ENCODE data around the gene CYTH1.
"Not testable (repeated sequence)": the region's sequence is repeated elsewhere in the genome, so short reads cannot be mapped to it uniquely, and the experiment has no call there.

The CYTH1 gene

DNA sequence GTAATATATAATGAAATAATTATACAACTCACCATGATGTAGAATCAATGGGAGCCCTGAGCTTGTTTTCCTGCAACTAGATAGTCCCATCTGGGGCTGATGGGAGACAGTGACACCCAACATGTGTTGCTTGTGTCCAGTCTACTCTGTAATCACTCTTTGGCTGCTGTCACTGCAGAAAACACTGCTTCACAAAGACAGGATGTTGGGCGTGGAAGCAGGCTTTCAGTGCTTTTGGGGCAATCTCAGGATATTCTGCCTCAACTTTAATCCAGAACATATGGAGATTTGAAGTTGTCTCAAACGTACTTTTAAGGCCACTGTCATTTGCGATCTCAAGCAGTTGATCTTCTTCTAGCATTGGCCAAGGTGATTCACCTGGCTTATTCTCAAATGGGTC, 94.9 kb downstream of the CYTH1 start:
- no peak for DNase-seq

DNA sequence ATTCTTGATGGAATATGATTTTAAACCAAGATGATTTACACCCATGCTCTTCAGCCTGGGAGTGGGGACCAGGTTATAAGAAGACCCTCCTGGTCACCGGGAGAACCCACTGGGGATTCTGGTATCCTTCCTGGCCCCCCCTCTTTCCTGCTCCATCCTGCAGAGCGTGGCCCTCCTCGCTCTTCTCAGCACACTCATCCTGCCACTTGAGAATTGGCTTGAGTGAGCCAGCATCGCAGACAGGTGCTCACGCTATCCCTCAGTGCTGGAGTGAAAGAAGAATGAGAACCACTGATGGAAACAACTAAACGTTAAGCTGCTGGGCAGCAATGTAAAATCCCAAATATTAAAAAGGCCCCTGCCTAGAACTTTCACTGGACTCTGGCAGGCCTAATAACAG, 98.0 kb downstream of the CYTH1 start:
- DNase-seq, result no peak

DNA sequence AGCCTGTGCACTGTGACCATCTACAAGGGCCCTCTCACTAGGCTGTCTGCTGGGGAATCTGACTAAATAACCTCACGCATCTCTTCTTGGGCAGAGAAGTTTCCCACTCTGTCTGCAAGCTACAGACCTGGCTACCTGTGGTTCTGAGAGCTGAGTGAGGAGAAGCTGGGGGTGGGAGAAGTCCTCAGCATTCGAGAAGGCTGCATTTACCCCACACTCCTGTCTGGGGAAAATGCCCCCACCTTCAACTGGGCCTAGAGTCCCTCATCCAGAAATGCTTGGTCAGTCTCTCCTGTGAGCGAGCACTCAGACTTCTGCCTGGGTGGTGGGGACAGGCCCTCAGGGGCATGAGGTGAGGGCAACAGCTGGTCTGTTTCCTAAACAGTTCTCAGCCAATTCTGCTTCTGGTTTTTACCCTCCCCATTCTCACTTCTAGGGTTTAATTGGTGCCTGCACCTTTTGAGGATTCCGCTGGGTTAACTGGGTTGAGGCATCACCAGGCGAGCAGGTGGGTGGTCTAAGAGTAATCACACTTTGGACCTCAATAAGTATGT, 98.6 kb downstream of the CYTH1 start:
- DNase-seq, result no peak

DNA sequence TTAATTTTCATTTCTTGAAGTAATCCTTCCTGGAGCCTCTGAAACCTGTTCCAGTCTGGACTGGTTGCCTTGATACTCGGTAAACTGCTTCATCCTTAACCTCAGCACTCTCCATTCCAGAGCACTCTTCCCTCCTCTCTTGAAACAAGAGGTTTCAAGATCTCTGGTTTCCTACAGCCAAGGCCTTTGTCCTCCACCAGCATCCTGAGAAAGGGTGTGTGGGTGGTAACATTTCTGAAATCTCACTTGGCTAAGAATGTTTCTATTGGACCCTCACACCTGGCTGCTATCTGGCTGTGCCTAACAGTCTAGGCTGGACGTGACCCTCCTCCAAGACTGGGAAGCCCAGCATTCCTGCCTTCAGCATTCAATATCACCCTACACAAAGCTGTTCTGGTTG, 99.7 kb downstream of the CYTH1 start:
- DNase-seq, result no peak

DNA sequence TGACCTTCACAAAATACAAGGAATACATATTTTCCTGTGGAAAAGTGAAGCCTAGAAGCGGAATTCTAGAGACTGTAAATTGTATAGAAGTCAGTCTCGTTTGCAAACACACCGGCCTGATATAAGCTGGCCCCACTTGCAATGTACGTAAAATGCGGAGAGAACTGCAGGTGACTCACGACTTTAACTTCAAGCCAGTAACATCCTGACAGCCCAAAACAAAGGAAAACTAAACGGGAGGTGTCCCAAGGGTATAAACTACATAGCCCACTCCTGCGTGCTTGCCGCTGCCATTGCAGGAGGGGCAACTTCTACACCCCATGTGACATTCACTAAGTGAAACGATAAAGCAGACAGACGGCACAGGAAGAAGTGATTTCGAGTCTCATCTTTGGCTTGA, 101.6 kb downstream of the CYTH1 start:
- DNase-seq, result no peak

DNA sequence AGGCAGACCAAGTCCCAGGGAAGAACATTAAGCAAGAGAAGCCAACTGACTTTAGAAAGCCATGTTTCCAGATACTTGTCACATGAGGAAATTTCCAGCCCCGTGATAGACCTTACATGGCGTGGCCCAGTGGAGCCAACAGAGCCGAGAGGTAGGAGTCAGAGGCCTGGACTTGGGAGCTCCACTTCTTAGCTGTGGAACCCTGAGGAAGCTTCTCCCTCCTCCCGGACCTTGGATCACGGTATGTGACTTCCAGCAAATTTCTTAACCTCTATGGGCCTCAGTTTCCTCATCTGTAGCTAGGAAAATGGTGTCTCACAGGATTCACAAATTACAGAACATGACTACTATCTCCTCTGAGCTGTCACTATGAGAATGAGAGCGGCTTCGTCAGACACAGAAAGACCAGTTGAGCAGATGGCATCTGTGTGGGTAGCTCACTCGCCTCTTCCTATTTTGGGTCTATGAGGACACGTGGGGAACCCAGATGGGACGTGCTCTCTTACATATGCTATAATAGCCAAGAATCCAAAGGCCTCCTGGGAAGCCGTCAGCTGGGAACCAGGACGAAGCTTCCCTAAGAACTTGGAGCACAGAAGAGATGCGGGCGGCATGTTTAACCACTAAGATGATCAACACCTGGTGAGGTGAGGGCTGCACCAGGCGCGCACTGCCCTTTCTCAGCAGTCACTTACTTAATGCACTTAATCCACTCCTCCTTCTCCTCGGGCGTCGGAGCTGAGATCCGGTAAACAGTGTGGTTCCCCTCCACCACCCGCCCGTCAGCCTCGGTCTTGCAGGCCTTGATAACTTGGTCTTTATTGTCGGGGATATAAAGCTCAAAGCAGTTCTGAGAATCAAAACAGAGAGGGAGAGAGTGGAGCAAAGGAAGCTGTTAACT, 102.3 kb downstream of the CYTH1 start:
- no peak for DNase-seq

DNA sequence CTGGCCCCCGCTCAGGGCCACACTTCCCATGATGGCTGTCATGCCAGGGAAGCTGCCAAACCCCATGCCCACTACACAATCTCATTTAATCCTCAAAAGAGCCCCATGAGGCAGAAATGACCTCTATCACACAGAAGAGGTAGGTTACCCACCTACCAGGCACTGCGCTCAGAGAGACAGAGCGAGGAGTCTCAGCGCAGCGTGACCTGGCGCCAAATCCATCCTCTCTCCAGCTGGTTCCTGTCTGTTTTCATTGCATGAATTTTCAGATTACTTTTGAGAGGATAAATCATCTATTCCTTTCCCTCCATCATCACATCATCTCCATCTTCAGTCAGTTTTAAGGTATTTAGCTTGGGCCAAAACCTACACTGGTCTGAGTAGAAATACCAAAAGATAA, 103.4 kb downstream of the CYTH1 start:
- no peak for DNase-seq

DNA sequence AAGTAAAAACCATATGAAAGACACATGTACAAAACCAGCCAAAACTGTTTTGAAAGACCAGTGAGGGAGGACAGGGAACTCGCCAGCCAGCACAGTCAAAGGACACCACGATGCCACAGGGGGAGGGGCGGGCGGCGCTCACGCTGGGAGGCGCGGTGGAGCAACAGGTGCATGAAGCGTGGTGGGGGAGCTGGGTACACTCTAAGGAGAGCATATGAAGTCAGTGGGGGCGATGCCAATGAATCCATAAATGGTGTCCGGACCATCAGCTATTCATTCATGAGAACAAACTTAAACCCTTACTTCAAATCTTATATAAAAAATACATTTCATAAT, 103.9 kb downstream of the CYTH1 start:
- DNase-seq, result no peak

DNA sequence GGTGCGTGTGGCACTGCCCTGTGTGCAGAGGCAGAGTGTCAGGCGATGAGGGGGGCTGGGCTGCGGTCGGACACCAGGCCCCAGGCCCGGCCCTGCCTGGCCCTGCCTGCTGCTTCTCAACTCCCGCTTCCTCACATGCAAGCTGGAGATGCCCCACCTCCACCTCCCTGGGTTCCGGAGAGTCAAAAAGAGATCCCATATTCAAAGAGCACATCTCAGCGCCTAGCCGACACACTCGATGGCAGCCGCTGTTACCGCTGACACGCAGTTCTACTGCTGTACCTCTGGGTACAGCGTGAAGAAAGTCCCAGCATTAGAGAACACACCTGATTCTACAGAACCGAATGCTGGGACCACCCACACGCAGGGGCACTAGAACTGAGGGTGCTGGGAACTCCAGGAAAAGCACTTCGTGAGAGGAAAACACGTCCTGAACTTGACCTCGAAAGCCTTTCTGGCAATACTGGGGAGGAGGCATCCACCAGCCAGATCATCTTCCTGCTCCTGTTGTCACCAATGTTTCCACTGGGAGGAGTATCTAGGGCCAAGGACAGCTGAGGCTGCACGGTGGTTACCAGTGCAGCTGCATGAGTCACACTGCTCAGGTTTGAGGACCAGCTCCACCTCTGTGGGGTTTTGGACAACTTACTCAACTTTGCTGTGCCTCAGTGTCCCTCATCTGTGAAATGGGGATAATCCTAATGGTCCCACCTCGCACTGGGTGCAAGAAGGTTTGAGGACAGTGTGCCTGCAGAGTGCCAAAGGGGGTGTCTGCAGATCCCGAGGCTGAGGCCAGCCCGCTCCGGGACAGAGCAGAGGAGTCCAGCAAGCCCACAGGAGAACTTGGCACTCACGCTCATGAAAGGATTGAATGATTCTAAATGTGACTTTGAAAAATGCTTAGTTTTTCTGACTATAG, 104.5 kb downstream of the CYTH1 start:
- no peak for DNase-seq

DNA sequence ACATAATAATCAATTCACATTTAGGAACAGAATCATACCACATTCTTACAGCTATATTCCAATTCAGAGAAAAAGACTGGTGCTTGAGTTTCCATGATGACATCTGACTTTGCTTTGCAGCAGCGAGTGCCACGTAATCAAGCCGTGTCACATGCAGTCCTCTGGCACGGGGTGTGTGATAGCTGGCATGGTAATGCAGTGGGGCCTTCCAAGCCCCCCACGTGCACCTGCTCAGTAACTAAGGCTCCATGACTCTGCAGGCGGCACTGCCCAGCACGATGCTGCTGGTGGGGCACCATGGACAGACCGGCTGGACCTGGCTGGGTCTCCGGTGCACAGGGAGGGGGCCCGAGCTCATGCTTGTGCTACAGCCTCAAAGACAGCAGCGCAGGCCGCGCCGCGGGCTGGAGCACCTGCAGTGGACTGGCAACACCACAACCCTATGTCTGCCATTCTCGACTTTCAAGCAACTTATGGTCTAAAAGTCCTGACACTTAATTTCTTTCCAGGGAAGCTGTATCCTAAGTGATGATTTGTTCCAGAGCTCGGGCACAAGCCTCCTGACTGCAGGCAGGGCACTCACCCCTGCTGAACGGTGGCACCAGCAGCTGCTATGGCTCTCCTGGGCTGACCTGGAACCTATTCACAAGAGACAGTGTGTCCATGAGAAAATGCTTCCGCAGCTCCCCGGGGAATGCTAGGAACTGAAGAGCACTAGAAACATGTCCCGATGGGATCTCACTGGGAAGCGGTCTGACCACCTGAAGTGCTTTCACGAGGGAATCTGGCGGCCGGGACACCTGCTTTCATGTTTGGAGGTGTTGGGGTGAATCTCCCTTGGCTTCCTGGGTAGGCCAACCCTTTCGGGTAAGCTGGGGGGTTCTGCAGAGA, 105.4 kb downstream of the CYTH1 start:
- DNase-seq, result no peak

DNA sequence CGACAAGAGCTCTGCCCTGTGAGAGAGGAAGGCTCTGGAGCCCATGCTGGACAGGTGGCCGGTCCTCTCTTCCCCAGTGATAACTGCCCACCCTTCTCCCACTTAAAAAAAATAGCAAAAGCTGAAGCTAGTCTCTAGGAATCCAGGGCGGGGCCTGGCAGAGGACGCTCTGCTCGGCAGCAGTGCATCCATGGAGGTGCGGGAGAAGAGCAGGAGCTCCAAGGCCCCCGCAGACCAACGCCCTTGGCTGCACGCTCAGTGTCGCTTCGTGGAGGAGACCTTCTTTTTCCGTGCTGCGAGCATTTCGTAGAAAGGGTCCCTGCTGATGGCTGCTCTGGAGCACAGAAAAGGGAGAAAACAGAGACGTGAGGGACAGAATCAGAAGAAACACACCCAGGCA, 106.2 kb downstream of the CYTH1 start:
- DNase-seq, result no peak

DNA sequence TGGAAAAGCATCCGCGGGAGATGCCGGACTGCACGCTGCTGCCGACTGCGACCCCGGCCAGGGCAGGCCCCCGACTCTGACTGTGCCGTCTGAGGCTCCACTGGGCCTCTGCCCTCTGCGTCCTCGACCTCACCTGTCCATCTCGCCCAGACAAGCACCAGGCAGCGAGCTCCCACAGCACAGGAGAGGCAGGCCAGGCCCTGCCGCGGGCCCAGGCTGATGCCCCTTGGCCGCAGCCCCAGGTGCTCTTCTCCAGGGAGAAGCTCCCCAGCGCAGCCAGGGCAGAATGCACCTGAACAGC, 106.8 kb downstream of the CYTH1 start:
- no peak for DNase-seq

DNA sequence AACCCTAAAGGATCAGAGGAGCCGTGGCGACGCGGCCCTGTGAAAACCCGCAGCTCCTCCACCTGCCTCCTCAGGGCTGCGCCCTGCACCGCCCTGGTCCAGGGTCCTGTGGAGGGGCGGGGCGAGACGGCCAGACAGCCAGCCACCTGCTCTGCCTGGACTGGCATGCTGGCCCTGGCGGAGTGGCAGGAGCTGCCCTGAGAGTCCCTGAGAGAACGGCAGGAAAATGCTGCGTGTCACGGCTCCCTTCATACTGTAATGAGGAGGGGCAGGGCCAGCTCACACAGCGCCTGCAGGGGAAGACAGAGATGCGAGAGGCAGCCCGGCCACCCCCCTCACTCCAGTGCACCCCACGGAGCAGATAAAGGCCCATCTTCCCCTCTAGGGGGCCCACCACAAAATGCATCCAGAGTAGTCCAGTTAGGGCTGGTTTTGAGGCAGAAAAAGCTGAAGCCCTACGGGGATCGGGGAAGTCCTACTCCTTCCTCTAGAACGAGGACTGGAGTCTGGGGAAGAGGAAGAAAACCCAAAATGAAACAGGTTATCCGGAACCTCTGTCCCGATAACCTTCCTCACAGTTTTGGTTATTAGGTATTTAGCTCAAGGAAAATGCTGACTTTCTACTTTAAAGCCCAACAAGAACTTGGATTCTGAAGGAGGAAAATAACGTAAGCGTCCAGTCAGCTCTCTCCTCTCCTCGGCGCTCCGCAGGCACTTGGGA, 107.3 kb downstream of the CYTH1 start:
- no peak for DNase-seq

DNA sequence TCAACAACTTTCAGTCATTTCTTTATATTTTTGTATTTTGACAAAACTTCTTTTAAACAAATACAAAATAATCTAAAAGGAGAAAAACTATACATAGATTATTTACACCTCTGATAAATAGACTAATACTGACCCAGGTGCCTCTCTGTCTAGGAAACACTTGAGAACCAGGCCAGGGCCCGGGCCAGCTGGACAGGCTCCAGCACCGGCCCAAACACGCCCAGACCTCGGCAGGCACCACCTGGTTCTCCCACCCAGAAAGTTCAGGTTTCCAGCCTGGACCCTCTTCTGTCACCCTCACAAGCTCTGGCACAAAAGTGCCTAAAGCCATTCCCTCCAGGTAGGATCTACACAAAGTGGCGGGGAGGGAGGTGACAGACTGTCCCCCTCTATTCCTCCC, 107.9 kb downstream of the CYTH1 start:
- DNase-seq, result no peak

DNA sequence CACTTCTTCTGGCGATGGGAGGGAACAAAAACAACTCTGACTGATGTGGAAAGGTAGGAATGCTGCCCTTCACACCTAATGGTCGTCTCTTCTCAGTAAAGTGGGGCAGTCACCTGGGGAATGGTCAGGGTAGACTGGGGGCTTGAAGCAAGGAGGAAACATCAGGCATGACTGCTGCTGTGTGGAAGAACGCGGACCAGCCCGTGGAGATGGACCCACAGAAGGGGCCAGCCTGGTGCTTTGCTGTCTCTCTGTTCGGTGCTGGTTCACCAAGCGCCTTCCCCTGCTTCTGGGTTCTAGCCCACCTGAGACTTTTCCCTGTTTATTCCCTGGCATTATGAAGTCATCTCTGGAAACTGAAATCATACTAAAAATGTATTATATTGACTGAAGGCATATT, 108.7 kb downstream of the CYTH1 start:
- no peak for DNase-seq

DNA sequence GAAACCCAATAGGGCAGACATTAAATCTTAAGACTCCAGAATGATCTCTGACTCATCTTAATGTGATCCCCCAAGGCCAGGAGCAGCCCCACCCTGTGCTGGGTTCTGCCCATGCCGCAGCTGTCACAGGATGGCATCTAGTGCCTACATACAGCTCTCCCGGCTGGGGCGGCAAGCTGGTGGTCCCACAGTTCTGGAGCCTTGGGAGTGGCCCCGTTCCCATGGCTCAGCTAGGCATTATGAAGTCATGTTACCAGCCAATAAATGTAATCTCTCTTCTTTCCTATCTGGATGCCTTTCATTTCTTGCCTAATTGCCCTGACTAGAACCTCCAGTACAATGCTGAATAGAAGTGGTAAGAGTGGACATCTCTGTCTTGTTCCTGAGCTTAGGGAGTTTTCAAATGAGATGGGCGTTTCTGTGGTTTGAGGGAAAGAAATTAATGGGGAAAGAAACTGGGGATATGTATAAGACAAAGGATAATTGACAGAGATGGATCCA, 109.2 kb downstream of the CYTH1 start:
- no peak for DNase-seq

DNA sequence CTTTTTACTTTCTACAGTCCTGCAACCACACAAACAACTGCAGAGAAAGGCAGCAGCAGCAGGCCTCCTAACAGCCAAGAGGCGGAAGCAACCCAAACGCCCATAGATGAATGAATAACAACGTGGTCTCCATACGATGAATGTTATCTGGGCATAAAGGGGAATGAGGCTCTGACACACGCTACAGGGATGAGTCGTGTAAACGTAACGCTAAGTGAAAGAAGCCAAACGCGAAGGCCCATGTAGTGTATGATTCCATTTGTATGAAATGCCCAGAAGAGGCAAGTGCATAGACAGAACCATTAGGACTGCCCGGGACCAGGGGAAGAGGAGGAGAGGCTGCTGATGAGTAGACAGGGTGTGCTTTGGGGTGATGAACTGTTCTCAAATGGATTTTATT, 110.1 kb downstream of the CYTH1 start:
- no peak for DNase-seq

DNA sequence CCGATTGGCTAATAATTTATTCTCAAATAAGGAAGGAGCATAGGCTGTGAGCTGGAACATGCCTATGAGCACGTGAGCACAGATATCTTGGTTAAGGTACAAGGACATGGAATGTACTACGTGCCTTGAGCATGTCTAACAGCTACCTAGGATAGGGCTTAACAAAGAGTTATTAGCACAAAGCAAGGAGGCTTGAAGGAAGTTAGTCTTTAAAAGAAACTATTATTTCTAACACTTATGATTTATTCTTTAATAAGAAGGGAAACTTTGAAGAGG, 110.4 kb downstream of the CYTH1 start:
- not testable (repeated sequence) for DNase-seq

DNA sequence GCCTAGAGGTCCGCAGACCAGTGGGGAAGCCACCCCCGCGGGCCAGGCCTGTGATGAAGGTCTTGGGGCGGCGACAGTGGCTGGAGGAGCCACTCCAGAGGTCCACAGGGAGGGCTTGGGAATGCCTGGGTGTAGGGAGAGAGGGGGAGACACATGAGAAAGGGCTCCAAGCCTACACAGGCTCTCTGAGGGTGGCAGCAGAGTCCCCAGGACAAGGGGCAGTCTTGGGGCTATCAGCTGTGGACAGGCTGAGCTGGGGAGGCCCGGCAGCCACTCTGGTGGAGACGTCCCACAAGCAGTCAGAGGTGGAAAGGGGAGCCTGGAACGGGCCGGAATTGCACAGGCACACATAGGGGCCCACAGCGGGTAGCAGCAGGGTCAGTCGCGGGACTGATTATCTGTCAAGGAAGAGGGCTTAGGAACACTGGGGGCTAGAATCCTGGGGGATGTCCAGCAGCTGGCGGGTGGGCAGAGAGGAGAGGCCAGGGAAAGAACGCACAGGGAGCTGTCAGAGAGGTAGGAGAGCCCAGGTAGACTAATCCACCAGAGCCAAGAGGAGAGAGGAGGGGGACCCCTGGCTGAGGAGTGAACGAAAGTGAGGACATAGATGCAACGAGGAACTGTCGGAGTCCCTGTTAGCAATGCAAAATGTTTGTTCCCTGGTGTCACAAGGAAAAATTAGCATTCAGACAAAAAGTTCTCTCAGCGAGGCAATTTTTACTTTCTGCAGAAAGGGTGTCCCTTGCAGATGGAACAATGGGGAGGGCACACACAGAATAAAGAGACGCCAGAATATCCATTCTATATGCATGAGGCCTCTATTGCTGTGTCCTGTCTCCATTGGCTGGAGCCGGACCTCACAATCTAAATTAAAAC, 111.0 kb downstream of the CYTH1 start:
- DNase-seq, result no peak

DNA sequence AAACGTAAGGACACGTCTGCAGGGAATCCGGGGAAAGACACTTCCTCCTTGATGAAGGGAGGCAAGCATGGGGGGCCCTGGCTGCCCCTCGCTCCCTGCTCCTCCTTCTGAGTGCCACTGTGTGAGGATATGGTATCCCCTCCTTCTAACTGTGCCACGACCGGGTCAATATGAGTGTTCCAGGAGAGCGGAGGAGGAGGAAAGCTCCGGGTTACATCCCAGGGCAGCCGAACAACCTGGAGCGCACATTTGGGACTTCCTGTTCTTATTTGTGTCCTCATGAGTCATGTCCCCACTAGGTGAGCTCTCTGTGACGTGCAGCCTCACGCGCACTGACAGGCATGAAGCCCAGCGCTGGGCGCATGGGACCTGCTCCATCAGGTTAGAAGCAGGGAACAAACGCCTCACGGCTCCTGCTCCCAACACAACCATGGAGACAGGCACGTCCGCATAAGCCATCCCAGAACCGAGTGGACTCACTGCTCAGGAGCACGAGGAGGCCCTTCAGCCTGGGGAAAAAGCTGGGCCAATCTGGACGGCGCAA, 112.0 kb downstream of the CYTH1 start:
- no peak for DNase-seq

Data from activated naive CD4-positive, alpha-beta T cell (primary cell).